Esophagus squamous epithelium (tissue), 4 donors: Measurements from ENCODE around the gene LRRC2.

Experiments used
- CTCF ChIP-seq, 6 experiments: fragments of 450-650 bp in 4 of 6; fragments of 200-600 bp in 2 of 6; sonication (generic) in 2 of 6; IDR thresholded peaks; one replicate each; pipeline ENCODE4 v1.5.1; 2016 to 2019; ENCODE audit warnings: antibody characterized with exemption in 6 of 6, mild to moderate bottlenecking in 4 of 6, moderate library complexity in 4 of 6
- POLR2A ChIP-seq, 4 donors: fragments of 450-650 bp; IDR thresholded peaks; one replicate each; pipeline ENCODE4 v1.6.1; 2017; ENCODE audit warnings: antibody characterized with exemption in 4 of 4, mild to moderate bottlenecking in 4 of 4, moderate library complexity in 3 of 4

DNA sequence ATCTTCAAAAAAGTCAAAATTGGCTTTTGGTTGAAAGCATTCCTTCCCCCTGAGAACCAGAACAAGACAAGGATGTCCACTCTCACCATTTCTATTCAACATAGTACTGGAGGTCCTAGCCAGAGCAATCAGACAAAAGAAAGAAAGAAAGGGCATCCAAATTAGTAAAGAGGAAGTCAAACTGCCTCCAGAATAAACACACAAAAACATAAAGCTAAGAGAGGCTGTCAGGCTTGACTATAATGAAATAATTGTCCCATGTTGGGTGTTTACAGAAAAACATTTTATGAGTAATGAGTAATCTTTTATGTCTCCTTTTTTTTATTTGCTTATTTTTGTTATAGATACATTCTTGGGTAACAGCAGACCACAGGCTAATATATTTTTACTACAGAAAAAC, 27.9 kb upstream of the LRRC2 start:
- TF ChIP-seq CTCF (IDR thresholded peaks at IDR 0.05) (no peak), POLR2A (IDR thresholded peaks at IDR 0.05) (no peak)
